IPS-18a (cell line): Measurements from ENCODE around the gene USP24.

ENCODE experiments used
- H3K27ac ChIP-seq: one replicate; pipeline ENCODE4 v1.5.1; 2013; ENCODE audit warnings: low read length
- H3K27me3 ChIP-seq: one replicate; pipeline ENCODE4 v1.6.1; 2013; ENCODE audit warnings: mild to moderate bottlenecking, low read length; ENCODE audit not compliant: control insufficient read depth, insufficient read depth
- H3K36me3 ChIP-seq: one replicate; pipeline ENCODE4 v1.6.1; 2013; ENCODE audit warnings: low read depth, low read length; ENCODE audit not compliant: control insufficient read depth
- H3K4me1 ChIP-seq: one replicate; pipeline ENCODE4 v1.6.1; 2013; ENCODE audit warnings: low read depth, low read length; ENCODE audit not compliant: control insufficient read depth
- H3K4me3 ChIP-seq: one replicate; pipeline ENCODE4 v1.5.1; 2013; ENCODE audit warnings: low read length
- H3K9ac ChIP-seq: one replicate; pipeline ENCODE4 v1.6.1; 2013; ENCODE audit warnings: mild to moderate bottlenecking, low read length, moderate library complexity
- H3K9me3 ChIP-seq: one replicate; pipeline ENCODE4 v1.6.1; 2013; ENCODE audit warnings: low read depth, low read length; ENCODE audit not compliant: control insufficient read depth

The USP24 gene

DNA sequence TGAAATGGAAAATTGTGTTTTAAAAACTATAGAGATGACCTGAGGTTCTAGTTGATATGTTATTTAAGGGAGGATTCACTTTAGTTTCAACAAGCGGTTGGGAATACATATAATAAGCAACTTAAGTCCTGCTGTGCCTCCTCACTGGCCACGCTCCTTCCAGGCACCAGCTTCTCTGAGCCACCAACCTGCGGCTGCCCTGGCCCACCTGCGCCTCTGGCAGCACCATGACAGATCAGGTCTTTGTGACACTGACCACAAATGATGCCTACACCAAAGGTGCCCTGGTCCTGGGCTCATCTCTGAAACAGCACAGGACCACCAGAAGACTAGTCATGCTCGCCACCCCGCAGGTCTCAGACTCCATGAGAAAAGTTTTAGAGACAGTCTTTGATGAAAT lies 7.0 kb upstream of the USP24 start:
- no peaks in the 10 kb centered on the region for H3K36me3 ChIP-seq
- no peak overlapping the region for H3K4me3 ChIP-seq
- H3K27me3 ChIP-seq, result peaks cover under 1% of the 10 kb centered on the region
- H3K9me3 ChIP-seq, result no peaks in the 10 kb centered on the region
- no peak overlapping the region for H3K27ac ChIP-seq
- no peak overlapping the region for H3K9ac ChIP-seq
- H3K4me1 ChIP-seq, result peaks cover 10% of the 10 kb centered on the region

DNA sequence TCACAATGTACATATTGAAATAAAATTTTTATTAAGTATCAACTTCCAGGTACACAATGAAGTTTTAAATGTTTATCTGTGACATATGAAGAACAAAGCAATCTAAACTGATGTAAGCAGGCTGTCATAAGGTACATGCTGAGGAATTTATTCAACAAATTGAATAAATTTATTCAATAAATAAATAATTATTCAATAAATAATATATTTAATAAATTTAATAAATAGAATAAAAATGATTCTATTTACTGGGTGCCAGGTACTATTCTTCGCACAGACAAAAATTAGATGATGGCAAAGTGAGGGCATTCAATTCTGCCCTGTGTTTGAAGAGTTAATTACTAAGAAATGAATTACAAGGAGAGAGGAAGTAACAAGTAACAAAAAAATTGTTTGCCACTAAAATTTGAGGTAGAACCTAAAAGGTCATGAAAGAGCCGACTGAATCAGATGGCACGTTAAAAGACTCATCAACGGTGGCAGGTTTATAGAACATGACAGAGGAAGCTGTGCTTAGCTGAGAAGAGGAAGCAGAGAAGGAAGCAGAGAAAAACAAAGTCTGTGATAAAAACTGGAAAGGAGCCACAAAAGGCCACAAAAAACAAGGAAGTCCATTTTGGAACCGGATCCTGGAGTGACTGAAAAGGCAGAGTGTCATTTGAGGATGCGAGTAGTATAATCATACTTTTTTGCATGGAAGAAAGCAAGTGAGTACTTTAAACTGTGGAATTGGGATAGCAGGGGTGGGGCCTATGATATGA lies 2.2 kb upstream of the USP24 start:
- peaks cover 25% of the 10 kb centered on the region for H3K4me1 ChIP-seq
- peaks cover 19% of the 10 kb centered on the region for H3K27me3 ChIP-seq
- H3K9me3 ChIP-seq, result no peaks in the 10 kb centered on the region
- H3K9ac ChIP-seq, result no peak overlapping the region
- H3K27ac ChIP-seq, result no peak overlapping the region
- H3K4me3 ChIP-seq, result no peak overlapping the region
- no peaks in the 10 kb centered on the region for H3K36me3 ChIP-seq

- H3K4me3 ChIP-seq, result peak overlapping the region; percentile 92
- no peaks in the 10 kb centered on the region for H3K36me3 ChIP-seq
- peaks cover 31% of the 10 kb centered on the region for H3K4me1 ChIP-seq
These were observed 932 bp upstream of the USP24 start for GRCh38 chr1:55216096-55216495.

DNA sequence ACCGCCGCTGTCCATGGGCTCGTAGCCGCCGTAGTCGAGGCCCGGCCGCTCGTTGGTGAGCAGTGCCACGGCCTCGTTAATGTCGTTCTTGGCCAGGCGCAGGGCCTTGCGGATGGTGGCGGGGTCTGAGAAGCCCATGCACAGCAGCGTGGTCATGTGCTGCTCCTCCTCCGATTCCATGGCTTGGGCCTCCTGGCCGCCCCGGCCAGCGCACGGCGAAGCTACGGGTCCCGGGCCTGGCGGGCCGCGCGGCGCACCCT lies 300 bp downstream of the USP24 start:
- H3K36me3 ChIP-seq, result no peaks in the 10 kb centered on the region
- H3K27me3 ChIP-seq, result peaks cover 19% of the 10 kb centered on the region
- no peaks in the 10 kb centered on the region for H3K9me3 ChIP-seq
- H3K4me1 ChIP-seq, result peaks cover 34% of the 10 kb centered on the region
- peak overlapping the region; percentile 92 for H3K4me3 ChIP-seq
- H3K27ac ChIP-seq, result peak overlapping the region; percentile 81
- H3K9ac ChIP-seq, result peak overlapping the region; percentile 88

More at GRCh38 chr1:55216096-55216495, 932 bp upstream of the USP24 start:
- no peak overlapping the region for H3K27ac ChIP-seq
- no peaks in the 10 kb centered on the region for H3K9me3 ChIP-seq
- peak overlapping the region; percentile 88 for H3K9ac ChIP-seq
- peaks cover 19% of the 10 kb centered on the region for H3K27me3 ChIP-seq

DNA sequence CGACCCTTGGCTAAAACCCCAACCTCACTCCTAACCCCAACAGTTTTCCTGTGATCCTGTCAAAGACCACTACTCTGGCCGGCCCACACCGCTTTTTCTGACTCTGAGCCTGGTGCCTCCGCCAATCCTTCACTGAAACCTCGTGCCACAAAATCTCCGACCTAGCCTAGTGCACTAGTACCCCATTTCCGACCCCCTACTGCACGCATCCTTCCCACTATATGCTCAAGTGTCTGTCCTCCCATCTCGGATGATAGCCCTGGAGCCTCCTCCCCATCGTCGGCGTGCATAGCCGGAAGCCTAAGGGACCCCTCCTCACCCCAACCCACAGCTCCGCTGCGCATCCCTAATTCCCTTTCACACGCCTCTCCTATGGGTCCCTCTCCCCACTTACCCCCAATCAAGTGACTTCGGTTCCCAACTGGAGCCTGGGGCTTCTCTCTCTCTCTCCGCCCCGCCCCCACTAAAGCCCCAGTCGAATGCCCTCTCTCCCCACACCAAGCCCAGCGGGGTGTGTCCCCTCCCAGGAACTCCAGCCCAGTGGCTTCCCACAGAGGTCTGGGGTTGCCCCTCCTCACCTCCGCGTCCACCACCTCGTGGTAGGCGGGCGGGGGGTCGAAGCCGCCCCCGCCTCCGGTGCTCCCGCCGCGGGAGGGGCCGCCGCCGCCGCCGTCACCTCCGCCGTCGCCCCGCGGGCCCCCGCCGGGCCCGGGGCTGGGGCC lies 791 bp downstream of the USP24 start:
- H3K27me3 ChIP-seq, result peaks cover 19% of the 10 kb centered on the region
- H3K4me1 ChIP-seq, result peaks cover 34% of the 10 kb centered on the region
- H3K4me3 ChIP-seq, result peak overlapping the region; percentile 92
- H3K27ac ChIP-seq, result no peak overlapping the region
- H3K9ac ChIP-seq, result peak overlapping the region; percentile 88
- H3K36me3 ChIP-seq, result no peaks in the 10 kb centered on the region
- no peaks in the 10 kb centered on the region for H3K9me3 ChIP-seq

- Histone ChIP-seq H3K27me3 (peaks cover 19% of the 10 kb centered on the region), H3K9ac (peak overlapping the region; percentile 88), H3K4me3 (peak overlapping the region; percentile 92), H3K4me1 (peaks cover 34% of the 10 kb centered on the region), H3K27ac (no peak overlapping the region), H3K9me3 (no peaks in the 10 kb centered on the region), H3K36me3 (no peaks in the 10 kb centered on the region)
These were observed 1.3 kb downstream of the USP24 start for GRCh38 chr1:55213885-55214211.

- no peaks in the 10 kb centered on the region for H3K9me3 ChIP-seq
- H3K27ac ChIP-seq, result no peak overlapping the region
- H3K27me3 ChIP-seq, result peaks cover 19% of the 10 kb centered on the region
- H3K4me3 ChIP-seq, result peak overlapping the region; percentile 92
- H3K4me1 ChIP-seq, result peaks cover 34% of the 10 kb centered on the region
- H3K9ac ChIP-seq, result peak overlapping the region; percentile 88
- H3K36me3 ChIP-seq, result no peaks in the 10 kb centered on the region
These were observed 1.8 kb downstream of the USP24 start for GRCh38 chr1:55213151-55213884.

GRCh38 chr1:55212349-55213150 lies 2.6 kb downstream of the USP24 start:
- H3K9ac ChIP-seq, result no peak overlapping the region
- no peak overlapping the region for H3K27ac ChIP-seq
- no peaks in the 10 kb centered on the region for H3K9me3 ChIP-seq
- peaks cover 19% of the 10 kb centered on the region for H3K27me3 ChIP-seq
- no peaks in the 10 kb centered on the region for H3K36me3 ChIP-seq
- peak overlapping the region; percentile 92 for H3K4me3 ChIP-seq
- H3K4me1 ChIP-seq, result peaks cover 31% of the 10 kb centered on the region

GRCh38 chr1:55211863-55212262 lies 3.3 kb downstream of the USP24 start:
- Histone ChIP-seq H3K9ac (no peak overlapping the region), H3K4me3 (peak overlapping the region; percentile 92), H3K9me3 (no peaks in the 10 kb centered on the region), H3K36me3 (no peaks in the 10 kb centered on the region), H3K4me1 (peaks cover 28% of the 10 kb centered on the region), H3K27ac (no peak overlapping the region), H3K27me3 (peaks cover 16% of the 10 kb centered on the region)

GRCh38 chr1:55210990-55211801 lies 4.0 kb downstream of the USP24 start:
- no peak overlapping the region for H3K9ac ChIP-seq
- H3K9me3 ChIP-seq, result no peaks in the 10 kb centered on the region
- H3K36me3 ChIP-seq, result no peaks in the 10 kb centered on the region
- no peak overlapping the region for H3K27ac ChIP-seq
- H3K4me3 ChIP-seq, result no peak overlapping the region
- H3K27me3 ChIP-seq, result peaks cover 9% of the 10 kb centered on the region
- H3K4me1 ChIP-seq, result peaks cover 22% of the 10 kb centered on the region
